Endothelial cell (in vitro differentiated cells): ENCODE measurements around the gene CEP162. TPM values are rescaled to one million over a fixed set of nuclear protein-coding genes. Genes with fewer than 3 reads are reported as not detected.

Experiments
- DNase-seq: peaks from one replicate; pipeline ENCODE4 v3.0.0; 2021; ENCODE audit warnings: low spot score
- H3K27ac Mint-ChIP-seq: one replicate; pipeline ENCODE4 v1.8.0; 2021; ENCODE audit warnings: mixed read lengths, inconsistent platforms; ENCODE audit not compliant: unreplicated experiment
- H3K27me3 Mint-ChIP-seq: one replicate; pipeline ENCODE4 v1.8.0; 2021; ENCODE audit warnings: mild to moderate bottlenecking, moderate library complexity, mixed read lengths, inconsistent platforms; ENCODE audit not compliant: unreplicated experiment
- H3K36me3 Mint-ChIP-seq: one replicate; pipeline ENCODE4 v1.8.0; 2021; ENCODE audit warnings: mild to moderate bottlenecking, low read depth, mixed read lengths, inconsistent platforms; ENCODE audit not compliant: unreplicated experiment
- H3K4me1 Mint-ChIP-seq: one replicate; pipeline ENCODE4 v1.8.0; 2021; ENCODE audit warnings: mild to moderate bottlenecking, mixed read lengths, inconsistent platforms; ENCODE audit not compliant: unreplicated experiment
- H3K4me3 Mint-ChIP-seq: one replicate; pipeline ENCODE4 v1.8.0; 2021; ENCODE audit warnings: mild to moderate bottlenecking, mixed read lengths, inconsistent platforms; ENCODE audit not compliant: unreplicated experiment
- H3K9me3 Mint-ChIP-seq: one replicate; pipeline ENCODE4 v1.8.0; 2021; ENCODE audit warnings: mixed read lengths, inconsistent platforms; ENCODE audit not compliant: unreplicated experiment
- total RNA-seq: library from RNA; stranded (reverse); fragmentation: NEBNext Ultra II Directional; extraction: Animal tissue kit (Norgen Biotek cat#: 25700); gene quantifications from one replicate; pipeline ENCODE4 v1.2.1, GENCODE V29; 2021; ENCODE audit not compliant: unreplicated experiment
- TF ChIP-seq, protein P1 (sequence below): fragments of 200-600 bp; sonication (generic); IDR thresholded peaks from one replicate; pipeline ENCODE4 v1.5.0; 2021; ENCODE audit warnings: antibody characterized with exemption; ENCODE audit not compliant: unreplicated experiment

The CEP162 gene
- total RNA-seq, 1 donor from 2014 or later = 14.3 TPM

DNA sequence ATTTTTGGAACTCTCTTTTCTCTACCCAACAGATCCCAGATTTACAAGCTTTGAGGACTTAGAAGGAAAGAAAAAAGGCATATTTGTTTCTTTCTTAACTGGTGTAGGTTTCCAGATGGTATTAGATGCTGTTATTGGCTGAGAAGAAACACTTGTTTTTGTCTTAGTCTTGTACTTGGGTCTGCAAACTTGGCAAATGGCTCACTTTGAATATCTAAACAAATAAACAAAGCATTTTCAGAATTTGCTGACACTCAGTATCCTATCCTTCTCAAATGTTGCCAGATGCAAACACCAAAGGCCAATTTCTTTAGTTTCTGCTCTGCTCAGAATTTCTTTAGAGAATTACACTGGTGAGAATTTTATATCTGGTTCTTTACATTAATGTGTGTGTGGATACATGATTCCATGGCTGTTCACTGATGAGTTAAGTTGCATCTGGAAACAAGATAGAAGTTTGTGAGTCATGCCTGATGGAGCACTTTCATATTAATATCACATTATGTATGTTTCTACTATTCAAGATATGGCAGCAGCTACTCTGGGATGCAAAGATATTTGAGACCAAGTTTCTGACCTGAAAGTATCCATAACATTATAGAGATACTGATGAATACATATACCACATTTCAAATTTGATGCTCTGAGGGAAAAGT, 43.7 kb upstream of the CEP162 start:
- Mint-ChIP-seq H3K4me1 (no peaks in the 10 kb centered on the region), H3K27me3 (peaks cover 1% of the 10 kb centered on the region), H3K27ac (no peak overlapping the region), H3K36me3 (no peaks in the 10 kb centered on the region), H3K9me3 (no peaks in the 10 kb centered on the region), H3K4me3 (no peak overlapping the region)
- TF ChIP-seq, protein P1, sequence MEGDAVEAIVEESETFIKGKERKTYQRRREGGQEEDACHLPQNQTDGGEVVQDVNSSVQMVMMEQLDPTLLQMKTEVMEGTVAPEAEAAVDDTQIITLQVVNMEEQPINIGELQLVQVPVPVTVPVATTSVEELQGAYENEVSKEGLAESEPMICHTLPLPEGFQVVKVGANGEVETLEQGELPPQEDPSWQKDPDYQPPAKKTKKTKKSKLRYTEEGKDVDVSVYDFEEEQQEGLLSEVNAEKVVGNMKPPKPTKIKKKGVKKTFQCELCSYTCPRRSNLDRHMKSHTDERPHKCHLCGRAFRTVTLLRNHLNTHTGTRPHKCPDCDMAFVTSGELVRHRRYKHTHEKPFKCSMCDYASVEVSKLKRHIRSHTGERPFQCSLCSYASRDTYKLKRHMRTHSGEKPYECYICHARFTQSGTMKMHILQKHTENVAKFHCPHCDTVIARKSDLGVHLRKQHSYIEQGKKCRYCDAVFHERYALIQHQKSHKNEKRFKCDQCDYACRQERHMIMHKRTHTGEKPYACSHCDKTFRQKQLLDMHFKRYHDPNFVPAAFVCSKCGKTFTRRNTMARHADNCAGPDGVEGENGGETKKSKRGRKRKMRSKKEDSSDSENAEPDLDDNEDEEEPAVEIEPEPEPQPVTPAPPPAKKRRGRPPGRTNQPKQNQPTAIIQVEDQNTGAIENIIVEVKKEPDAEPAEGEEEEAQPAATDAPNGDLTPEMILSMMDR = no peak
- DNase-seq = no peak

DNA sequence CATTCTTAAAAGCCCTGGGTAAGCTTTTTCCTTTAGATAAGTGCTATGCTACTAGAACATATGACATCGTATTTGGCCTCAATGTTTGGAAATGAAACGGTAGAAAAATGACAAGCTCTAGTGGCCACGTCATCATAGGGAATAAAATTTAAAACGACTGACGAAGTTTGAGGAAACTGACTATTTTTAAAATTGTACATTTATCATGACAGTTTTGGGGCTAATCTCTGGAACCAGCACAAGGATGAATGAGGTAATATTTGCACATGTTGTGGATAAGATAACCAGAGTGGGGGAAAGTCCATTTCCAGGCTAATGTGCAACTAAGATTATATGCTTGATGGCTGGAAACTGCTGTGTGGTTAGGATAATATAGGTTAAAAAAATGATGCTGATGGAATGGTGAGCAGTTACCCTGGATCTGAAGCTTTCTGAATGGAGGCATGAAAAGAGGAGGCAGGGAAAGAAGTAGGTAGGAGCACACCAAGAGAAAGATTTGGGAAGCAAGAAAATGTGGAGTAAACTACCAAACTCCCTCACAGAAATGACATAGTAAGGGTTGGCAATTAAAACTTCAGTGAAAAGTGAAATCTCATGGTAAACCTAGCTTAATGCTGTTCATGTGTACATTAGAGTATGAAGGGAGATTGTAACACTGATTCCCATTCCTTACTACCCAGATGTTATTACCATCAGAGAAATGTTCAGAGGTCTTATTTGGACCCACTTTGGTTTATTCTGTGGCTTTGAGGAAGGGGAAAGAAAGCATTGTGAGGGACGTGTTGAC, 42.7 kb upstream of the CEP162 start:
- TF ChIP-seq, protein P1 = no peak
- peaks cover 7% of the 10 kb centered on the region for H3K4me1 Mint-ChIP-seq
- DNase-seq = no peak
- no peaks in the 10 kb centered on the region for H3K36me3 Mint-ChIP-seq
- peaks cover 1% of the 10 kb centered on the region for H3K27me3 Mint-ChIP-seq
- H3K9me3 Mint-ChIP-seq = no peaks in the 10 kb centered on the region
- no peak overlapping the region for H3K4me3 Mint-ChIP-seq
- H3K27ac Mint-ChIP-seq = no peak overlapping the region

DNA sequence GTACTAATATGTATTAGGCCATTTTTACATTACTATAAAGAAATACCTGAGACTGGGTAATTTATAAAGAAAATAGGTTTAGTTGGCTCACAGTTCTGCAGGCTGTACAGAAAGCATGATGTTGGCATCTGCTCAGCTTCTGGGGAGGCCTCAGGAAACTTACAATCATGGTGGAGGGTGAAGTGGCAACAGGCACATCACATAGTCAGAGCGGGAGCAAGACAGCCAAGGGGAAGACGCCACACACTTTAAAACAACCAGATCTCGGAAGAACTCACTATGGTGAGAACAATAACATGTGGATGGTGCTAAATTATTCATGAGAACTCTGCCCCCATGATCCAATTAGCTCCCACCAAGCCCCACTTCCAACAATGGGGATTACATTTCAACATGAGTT, 41.3 kb upstream of the CEP162 start:
- Mint-ChIP-seq H3K4me3 (no peak overlapping the region), H3K36me3 (no peaks in the 10 kb centered on the region), H3K27ac (no peak overlapping the region), H3K9me3 (no peaks in the 10 kb centered on the region), H3K27me3 (peaks cover under 1% of the 10 kb centered on the region), H3K4me1 (peaks cover 8% of the 10 kb centered on the region)
- TF ChIP-seq, protein P1 = no peak
- DNase-seq = no peak

DNA sequence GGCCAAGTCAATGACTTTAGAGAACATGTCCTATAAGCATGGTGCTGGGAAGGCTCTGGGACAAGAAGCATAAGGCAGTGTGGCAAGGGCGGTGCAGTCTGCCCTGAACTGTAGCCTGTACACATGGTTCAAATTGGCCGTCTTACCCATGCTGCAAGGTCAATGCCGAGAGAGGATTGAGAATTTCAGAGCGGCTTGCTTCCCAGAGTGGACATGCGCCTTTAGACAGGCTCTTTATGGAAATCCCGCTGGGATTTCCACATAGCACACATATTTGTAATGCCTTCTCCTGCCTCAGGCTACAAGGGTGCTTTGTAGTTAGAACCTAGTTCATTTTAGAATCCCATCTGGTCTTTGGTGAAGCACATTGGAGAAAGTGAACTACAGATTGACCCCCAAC, 36.1 kb upstream of the CEP162 start:
- DNase-seq = no peak
- no peaks in the 10 kb centered on the region for H3K27me3 Mint-ChIP-seq
- H3K36me3 Mint-ChIP-seq = no peaks in the 10 kb centered on the region
- no peak overlapping the region for H3K27ac Mint-ChIP-seq
- peaks cover 8% of the 10 kb centered on the region for H3K4me1 Mint-ChIP-seq
- H3K9me3 Mint-ChIP-seq = no peaks in the 10 kb centered on the region
- no peak overlapping the region for H3K4me3 Mint-ChIP-seq
- TF ChIP-seq, protein P1 = no peak

DNA sequence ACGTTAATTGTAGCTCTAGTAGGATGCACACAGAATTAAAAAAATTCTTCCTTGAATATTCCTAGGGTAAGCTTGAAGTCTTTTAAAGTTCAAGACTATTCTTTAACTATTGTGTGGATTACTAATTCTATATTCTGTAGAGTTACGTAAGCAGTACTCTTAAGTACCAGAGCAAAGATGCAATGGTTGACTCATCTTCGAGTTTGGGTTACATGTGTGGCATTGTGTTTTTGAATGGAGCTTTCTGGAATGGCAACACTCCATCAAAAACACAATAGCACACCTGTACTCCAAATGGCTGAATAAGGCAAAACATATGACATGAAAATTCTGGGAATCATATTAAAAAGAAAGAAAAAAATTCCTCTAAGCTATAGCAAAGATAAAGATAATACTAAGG, 33.5 kb upstream of the CEP162 start:
- DNase-seq = no peak
- Mint-ChIP-seq H3K27me3 (no peaks in the 10 kb centered on the region), H3K9me3 (no peaks in the 10 kb centered on the region), H3K27ac (no peak overlapping the region), H3K4me3 (no peak overlapping the region), H3K36me3 (no peaks in the 10 kb centered on the region), H3K4me1 (peaks cover 16% of the 10 kb centered on the region)
- TF ChIP-seq, protein P1 = no peak
